K562 (cell line): Measurements from ENCODE around the gene PUS7L. TPM values are rescaled to one million over a fixed set of nuclear protein-coding genes. Genes with fewer than 3 reads are reported as not detected.
"Not testable (repeated sequence)": the region's sequence is repeated elsewhere in the genome, so short reads cannot be mapped to it uniquely, and the experiment has no call there.

Source experiments
- ATAC-seq: fragments of 200-7000 bp; cut with Tn5 transposase; 3 replicates; pipeline ENCODE4 v1.9.1; 2020; ENCODE audit warnings: moderate library complexity
- BruUV-seq: library from RNA; stranded (reverse); fragments of 400-500 nt; replicated peaks from 2 replicates; lab custom pipeline; 2021; lab: Mats Ljungman, UMichigan
- CTCF ChIA-PET: fragments of 300-600 bp; formaldehyde crosslinking; extraction: SDS; loops from one replicate; lab custom pipeline; 2021; ENCODE audit warnings: low intra/inter-chr PET ratio; lab: Yijun Ruan, JAX
- POLR2A ChIA-PET: fragments of 300-600, 350-650 bp; sonication (Branson Sonifier 250); formaldehyde crosslinking; extraction: SDS; loops from one replicate; lab custom pipeline; 2021; ENCODE audit warnings: antibody characterized with exemption, inconsistent platforms; lab: Yijun Ruan, JAX
- DNase-seq, 4 experiments: peaks; one replicate each; pipeline versions ENCODE4 v3.0.0 to v3.0.0-alpha.2; 2011 to 2018; ENCODE audit warnings: low spot score in 3 of 4, mixed read lengths in 3 of 4; ENCODE audit errors: extremely low read depth in 1 of 4
- FAIRE-seq: peaks from 2 replicates; lab custom pipeline; 2011; peaks lifted over from hg19 to GRCh38; lab: Jason Lieb, UNC
- H2AFZ ChIP-seq: 2 replicates; pipeline ENCODE4 v1.6.0; 2011; ENCODE audit warnings: low read depth, low read length, control low read depth, inconsistent platforms
- H3K27ac ChIP-seq: fragments of 200-600 bp; 3 replicates; pipeline ENCODE4 v1.8.0; 2011; ENCODE audit warnings: low read depth, mild to moderate bottlenecking, control low read depth, inconsistent platforms, low read length, moderate library complexity, mixed read lengths; ENCODE audit errors: extremely low read depth
- H3K27me3 ChIP-seq, 2 experiments: fragments of 300-600 bp in 1 of 2; 2 replicates in 1 of 2; 3 replicates in 1 of 2; pipeline versions ENCODE4 v1.6.0 to v1.8.0; 2011; ENCODE audit warnings: inconsistent platforms in 2 of 2, low read length in 2 of 2, mild to moderate bottlenecking in 1 of 2, mixed read lengths in 1 of 2, moderate library complexity in 1 of 2; ENCODE audit not compliant: control insufficient read depth in 2 of 2, insufficient read depth in 2 of 2
- H3K36me3 ChIP-seq: fragments of 300-600 bp; 3 replicates; pipeline ENCODE4 v1.8.0; 2011; ENCODE audit warnings: mild to moderate bottlenecking, low read length, inconsistent platforms; ENCODE audit not compliant: control insufficient read depth, insufficient read depth
- H3K4me1 ChIP-seq, 2 experiments: fragments of 200-600 bp in 1 of 2; replicated peaks in 1 of 2; 2 replicates in 1 of 2; 3 replicates in 1 of 2; pipeline versions ENCODE4 v1.5.1 to v1.8.0; 2011; ENCODE audit warnings: inconsistent platforms in 2 of 2, low read length in 2 of 2, mild to moderate bottlenecking in 1 of 2, mixed read lengths in 1 of 2, moderate library complexity in 1 of 2; ENCODE audit not compliant: control insufficient read depth in 2 of 2, insufficient read depth in 2 of 2
- H3K4me2 ChIP-seq: 2 replicates; pipeline ENCODE4 v1.6.1; 2011; ENCODE audit warnings: low read length, control low read depth, inconsistent platforms, mixed read lengths; ENCODE audit not compliant: insufficient read depth
- H3K4me3 ChIP-seq: fragments of 200-600 bp; sonication (generic), shearing (Covaris generic); 2 replicates; pipeline ENCODE4 v1.5.1; 2016; ENCODE audit warnings: control low read depth, inconsistent platforms
- H3K79me2 ChIP-seq: fragments of 200-600 bp; 3 replicates; pipeline ENCODE4 v1.8.0; 2011; ENCODE audit warnings: low read length, inconsistent platforms; ENCODE audit not compliant: control insufficient read depth, insufficient read depth
- H3K9ac ChIP-seq, 2 experiments: 2 replicates each; pipeline versions ENCODE4 v1.6.0 to v1.6.1; 2011; ENCODE audit warnings: low read depth in 2 of 2, low read length in 2 of 2, control low read depth in 1 of 2, inconsistent platforms in 1 of 2, mild to moderate bottlenecking in 1 of 2, mixed read lengths in 1 of 2; ENCODE audit not compliant: insufficient read depth in 1 of 2
- H3K9me1 ChIP-seq: one replicate; pipeline ENCODE4 v1.6.0; 2011; ENCODE audit warnings: inconsistent platforms, mild to moderate bottlenecking, low read length, moderate library complexity; ENCODE audit not compliant: control insufficient read depth, insufficient read depth
- H3K9me3 ChIP-seq: replicated peaks from 2 replicates; pipeline ENCODE4 v1.5.1; 2011; ENCODE audit warnings: low read depth, low read length, inconsistent platforms; ENCODE audit not compliant: control insufficient read depth, insufficient read depth
- H4K20me1 ChIP-seq: replicated peaks from 2 replicates; pipeline ENCODE4 v1.6.1; 2011; ENCODE audit warnings: low read length, inconsistent platforms, mixed read lengths; ENCODE audit not compliant: control insufficient read depth, insufficient read depth
- CEBPB ChIP-seq: fragments of 450-650 bp; IDR thresholded peaks from 2 replicates; pipeline ENCODE4 v1.6.1; 2016; ENCODE audit warnings: missing genetic modification characterization, missing compliant biosample characterization
- CEBPG ChIP-seq, 3 experiments: fragments of 200-800 bp in 1 of 3; sonication (Bioruptor generic) in 1 of 3; sonication (generic) in 1 of 3; formaldehyde crosslinking in 1 of 3; IDR thresholded peaks in 2 of 3; conservative IDR thresholded peaks in 1 of 3; 2 replicates each; pipeline versions ENCODE4 v1.6.1 to v1.8.0; 2016 to 2022; ENCODE audit warnings: missing compliant biosample characterization in 2 of 3, missing genetic modification characterization in 2 of 3, mild to moderate bottlenecking in 1 of 3, missing genetic modification reagents in 1 of 3
- JUND ChIP-seq, 2 experiments: IDR thresholded peaks; 2 replicates in 1 of 2; 3 replicates in 1 of 2; pipeline ENCODE4 v1.6.1; 2011; ENCODE audit warnings: borderline replicate concordance in 2 of 2, low read depth in 2 of 2, low read length in 2 of 2, improper control_type of control experiment in 1 of 2, missing biosample characterization in 1 of 2, missing genetic modification characterization in 1 of 2, missing genetic modification reagents in 1 of 2
- ZNF146 ChIP-seq: IDR thresholded peaks from one replicate; pipeline ENCODE4 v1.6.1; 2018; ENCODE audit warnings: missing compliant biosample characterization; ENCODE audit not compliant: unreplicated experiment
- WGBS: fragments of 100-300 bp; shearing (Covaris generic); methylation state at CpG from one replicate; pipeline ENCODE4 v1.1.6; 2016; ENCODE audit warnings: low coverage, mixed read lengths; ENCODE audit not compliant: insufficient coverage; ENCODE audit errors: missing lambda C conversion rate; 5-methylcytosine and 5-hydroxymethylcytosine counted together
- in situ Hi-C: fragments of 300-500 bp; cut with MboI; formaldehyde crosslinking; loops from 4 replicates; pipeline ENCODE4 v1.15.0; 2018; ENCODE audit warnings: inconsistent platforms, mixed read lengths
- intact Hi-C: fragments of 100-400 bp; cut with micrococcal nuclease; formaldehyde crosslinking; loops from 2 replicates; pipeline ENCODE4 v1.14.2; 2022
- polyA plus RNA-seq, 8 experiments: library from polyadenylated mRNA; depleted of rRNA in 4 of 8; stranded (reverse) in 5 of 8; unstranded in 3 of 8; fragments of >200 nt; fragmentation: Nextera tagmentation in 2 of 8; fragmentation: Illumina TruSeq in 1 of 8; extraction: Ambion mirVana in 2 of 8; extraction: Trizol in 1 of 8; gene quantifications; 2 replicates each; pipeline versions ENCODE4 v1.2.1 to v1.2.3, GENCODE V29; 2011 to 2014; ENCODE audit warnings: inconsistent platforms in 1 of 8, missing spikeins in 1 of 8
- total RNA-seq, 7 experiments: library from RNA; depleted of rRNA in 6 of 7; stranded (reverse); fragments of >200 nt in 6 of 7; fragmentation: Illumina TruSeq in 2 of 7; extraction: Trizol in 2 of 7; gene quantifications; 2 replicates each; pipeline versions ENCODE4 v1.2.1 to v1.2.3, GENCODE V29; 2011 to 2021; ENCODE audit warnings: low replicate concordance in 1 of 7

Gene PUS7L
- total and polyA plus RNA-seq, 9 of the 15 experiments (the other 6 are each of a cell fraction or from before 2014, with no cell fraction given) = 10.8 to 53.3 (median 25.2) TPM

GRCh38 chr12:43751360-43751759, 7.2 kb downstream of the PUS7L start:
- in situ Hi-C loops, ATAC-seq, intact Hi-C loops, BruUV-seq, POLR2A ChIA-PET, FAIRE-seq, CTCF ChIA-PET, H3K9ac ChIP-seq, H3K4me2 ChIP-seq, DNase-seq, H3K27me3 ChIP-seq, H2AFZ ChIP-seq, H3K4me3 ChIP-seq, H3K9me1 ChIP-seq, H3K27ac ChIP-seq, H3K4me1 ChIP-seq, H3K9me3 ChIP-seq, H4K20me1 ChIP-seq: not testable (repeated sequence)
- 100% methylated on average over 2 of the region's 6 CpGs for WGBS
- peaks cover 56% of the 10 kb centered on the region for H3K36me3 ChIP-seq
- H3K79me2 ChIP-seq = peaks cover 50% of the 10 kb centered on the region
- peak; percentile 9 for TF ChIP-seq ZNF146

- peaks cover 44% of the 10 kb centered on the region for H3K79me2 ChIP-seq
- in situ Hi-C loops = no loop called here
- H3K9me1 ChIP-seq = no peaks in the 10 kb centered on the region
- ATAC-seq = no peak
- no peaks in the 10 kb centered on the region for H4K20me1 ChIP-seq
- intact Hi-C loops = no loop called here
- H3K9me3 ChIP-seq = peaks cover 5% of the 10 kb centered on the region; the same call in 1 of the 2 replicates
- H3K4me2 ChIP-seq = no peak overlapping the region
- no TSS peak for BruUV-seq
- H3K27me3 ChIP-seq = no peaks in the 10 kb centered on the region
- no peak overlapping the region for H3K4me3 ChIP-seq
- H3K36me3 ChIP-seq = peaks cover 57% of the 10 kb centered on the region
- no peak overlapping the region for H2AFZ ChIP-seq
- ChIA-PET POLR2A (no interaction called here), CTCF (no interaction called here)
- H3K9ac ChIP-seq = no peak overlapping the region
- 0 out of 3 replicates have a peak overlapping the region, but pooled peaks have one; percentile 15 for H3K27ac ChIP-seq
- WGBS = 87% methylated on average over 3 of the region's 3 CpGs
- TF ChIP-seq CEBPG (CRISPR knock-in tag; IDR thresholded peaks at IDR 0.05) (no peak), CEBPG (tag; conservative IDR thresholded peaks at IDR 0.05 in 1 of 2, IDR thresholded peaks at IDR 0.05 in 1 of 2) (peak; percentile 37 to 67; a peak in 3 of 4 replicates), JUND (IDR thresholded peaks at IDR 0.05; ENCODE audit: borderline replicate concordance, low read depth, low read length) (no peak), JUND (tag; IDR thresholded peaks at IDR 0.05; ENCODE audit: borderline replicate concordance, low read depth, low read length) (no peak), CEBPB (tag) (peak; percentile 78)
- TF ChIP-seq, all 486 proteins: peak for 2
- DNase-seq (no peak), FAIRE-seq (peak; percentile 37)
- no peaks in the 10 kb centered on the region; a peak in 2 of 5 replicates for H3K4me1 ChIP-seq
Measured at GRCh38 chr12:43750814-43751213, 7.8 kb downstream of the PUS7L start.
